NB4 (cell line): Measurements from ENCODE around the gene HK3.

Experiments used
- DNase-seq: peaks from one replicate; pipeline ENCODE4 v3.0.0; 2010; ENCODE audit warnings: low read depth
- H3K4me3 ChIP-seq: one replicate; pipeline ENCODE4 v1.5.1; 2011; ENCODE audit warnings: mild to moderate bottlenecking, low read depth, low read length, moderate library complexity
- MYC ChIP-seq: IDR thresholded peaks from 2 replicates; pipeline ENCODE4 v1.6.1; 2011; ENCODE audit warnings: low read depth, low read length
- POLR2A ChIP-seq: IDR thresholded peaks from 2 replicates; pipeline ENCODE4 v1.6.1; 2011; ENCODE audit warnings: mild to moderate bottlenecking; ENCODE audit not compliant: insufficient read length; ENCODE audit errors: extremely low read depth
- TF ChIP-seq, protein P1 (sequence below): IDR thresholded peaks from one replicate; pipeline ENCODE4 v1.5.1; 2012; ENCODE audit warnings: low read depth, low read length
- TF ChIP-seq, protein P2 (sequence below): IDR thresholded peaks from 2 replicates; pipeline ENCODE4 v1.6.1; 2011; ENCODE audit warnings: low read depth, low read length

The HK3 gene

DNA sequence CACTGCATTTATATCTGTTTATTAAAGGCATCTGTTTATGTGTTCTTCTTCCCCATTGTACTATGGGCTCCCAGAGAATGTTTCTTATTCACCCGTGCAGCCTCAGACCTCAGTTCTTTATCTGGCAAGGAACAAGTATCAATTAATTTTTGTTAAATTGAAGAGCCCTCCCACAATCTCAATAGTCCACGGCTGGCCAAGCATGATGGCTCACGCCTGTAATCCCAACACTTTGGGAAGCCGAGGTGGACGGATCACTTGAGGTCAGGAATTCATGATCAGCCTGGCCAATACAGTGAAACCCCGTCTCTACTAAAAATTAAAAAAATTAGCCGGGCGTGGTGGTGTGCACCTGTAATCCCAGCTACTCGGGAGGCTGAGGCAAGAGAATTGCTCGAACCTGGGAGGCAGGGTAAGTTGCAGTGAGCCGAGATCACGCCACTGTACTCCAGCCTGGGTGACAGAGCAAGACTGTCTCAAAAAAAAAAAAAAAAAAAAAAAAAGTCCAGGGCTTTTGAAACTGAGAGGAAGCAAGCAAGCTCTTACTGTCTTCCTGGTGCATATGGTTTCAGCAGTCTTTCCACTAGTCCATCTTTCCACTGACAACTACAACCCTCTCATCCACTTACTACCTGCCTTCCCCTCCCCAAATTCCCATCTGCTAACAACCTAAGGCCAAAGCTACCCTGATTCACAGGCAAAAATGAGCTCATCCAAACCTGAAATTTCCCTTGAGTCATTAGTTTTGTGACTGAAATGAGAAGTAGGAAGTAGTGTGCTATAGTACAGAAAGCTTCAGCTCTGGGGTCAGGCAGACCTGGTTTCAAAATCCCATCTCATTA is 2.3 kb upstream of the HK3 start:
- DNase-seq: no peak
- TF ChIP-seq MYC (no peak), POLR2A (no peak)
- TF ChIP-seq, protein P1, sequence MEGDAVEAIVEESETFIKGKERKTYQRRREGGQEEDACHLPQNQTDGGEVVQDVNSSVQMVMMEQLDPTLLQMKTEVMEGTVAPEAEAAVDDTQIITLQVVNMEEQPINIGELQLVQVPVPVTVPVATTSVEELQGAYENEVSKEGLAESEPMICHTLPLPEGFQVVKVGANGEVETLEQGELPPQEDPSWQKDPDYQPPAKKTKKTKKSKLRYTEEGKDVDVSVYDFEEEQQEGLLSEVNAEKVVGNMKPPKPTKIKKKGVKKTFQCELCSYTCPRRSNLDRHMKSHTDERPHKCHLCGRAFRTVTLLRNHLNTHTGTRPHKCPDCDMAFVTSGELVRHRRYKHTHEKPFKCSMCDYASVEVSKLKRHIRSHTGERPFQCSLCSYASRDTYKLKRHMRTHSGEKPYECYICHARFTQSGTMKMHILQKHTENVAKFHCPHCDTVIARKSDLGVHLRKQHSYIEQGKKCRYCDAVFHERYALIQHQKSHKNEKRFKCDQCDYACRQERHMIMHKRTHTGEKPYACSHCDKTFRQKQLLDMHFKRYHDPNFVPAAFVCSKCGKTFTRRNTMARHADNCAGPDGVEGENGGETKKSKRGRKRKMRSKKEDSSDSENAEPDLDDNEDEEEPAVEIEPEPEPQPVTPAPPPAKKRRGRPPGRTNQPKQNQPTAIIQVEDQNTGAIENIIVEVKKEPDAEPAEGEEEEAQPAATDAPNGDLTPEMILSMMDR: no peak
- TF ChIP-seq, protein P2, sequence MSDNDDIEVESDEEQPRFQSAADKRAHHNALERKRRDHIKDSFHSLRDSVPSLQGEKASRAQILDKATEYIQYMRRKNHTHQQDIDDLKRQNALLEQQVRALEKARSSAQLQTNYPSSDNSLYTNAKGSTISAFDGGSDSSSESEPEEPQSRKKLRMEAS: no peak
- H3K4me3 ChIP-seq: no peak overlapping the region

DNA sequence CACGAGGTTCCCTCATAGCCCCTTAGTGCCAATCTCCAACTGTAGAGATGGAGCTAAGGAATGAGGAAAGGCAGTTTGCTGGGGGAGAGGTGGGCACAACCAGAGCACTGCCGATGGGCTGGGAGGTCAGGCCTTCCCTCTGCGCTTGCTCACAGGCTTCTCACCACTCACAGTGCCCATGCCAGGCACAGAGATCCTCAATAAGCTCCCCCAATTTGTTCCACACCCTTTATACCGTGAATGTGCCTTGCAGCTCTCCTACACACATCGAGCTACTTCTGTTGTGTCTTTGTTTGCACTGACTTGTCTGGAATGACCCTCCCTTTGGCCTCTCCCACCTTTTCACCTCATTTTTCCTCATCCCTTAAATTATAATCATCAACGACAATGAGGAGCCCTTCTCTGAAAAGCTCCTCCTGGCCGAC is 1.6 kb upstream of the HK3 start:
- TF ChIP-seq POLR2A (no peak), MYC (no peak)
- TF ChIP-seq, protein P1: no peak
- TF ChIP-seq, protein P2: no peak
- H3K4me3 ChIP-seq: no peak overlapping the region
- DNase-seq: no peak

DNA sequence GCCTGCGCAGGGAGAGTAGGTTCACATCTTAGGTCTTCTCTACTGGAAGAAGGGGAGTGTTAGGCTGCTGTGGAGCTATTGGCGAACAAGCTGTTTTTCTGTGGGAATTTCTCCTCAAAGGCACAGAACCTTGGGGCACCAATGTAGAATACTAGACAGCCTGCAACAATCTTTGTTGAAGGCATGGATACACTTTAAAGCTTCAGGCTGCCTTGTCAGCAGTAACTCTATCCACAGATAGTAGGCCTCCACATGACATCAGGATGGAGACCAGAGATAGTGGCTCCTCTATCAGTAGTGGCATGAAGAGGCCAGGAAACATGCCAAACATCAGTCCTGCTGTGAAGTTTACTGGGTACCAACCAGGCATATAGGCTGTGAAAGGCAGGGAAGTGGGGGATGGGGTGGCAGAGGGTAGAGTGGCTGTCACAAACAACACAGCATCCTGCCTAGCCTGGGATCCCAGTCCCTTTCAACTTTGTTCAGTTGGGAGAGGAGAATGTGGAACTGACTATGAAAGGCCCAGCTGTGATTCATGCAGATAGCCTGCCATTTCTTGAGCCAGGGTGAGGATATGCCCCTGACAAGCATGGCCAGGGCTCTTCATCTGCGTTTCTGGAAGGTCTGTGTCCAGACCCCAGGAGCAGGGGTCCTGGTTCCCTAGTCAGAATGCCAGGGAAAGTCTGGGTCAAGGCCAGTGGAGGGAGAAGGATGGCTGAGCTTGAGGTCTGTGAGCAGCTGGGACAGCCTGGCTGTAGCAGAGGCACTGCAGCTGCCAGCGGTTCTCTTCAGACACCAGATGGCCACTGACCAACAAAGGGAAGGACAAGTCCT is 1.0 kb upstream of the HK3 start:
- DNase-seq: no peak
- TF ChIP-seq, protein P2: no peak
- TF ChIP-seq, protein P1: no peak
- no peak for TF ChIP-seq MYC
- TF ChIP-seq POLR2A: no peak

DNA sequence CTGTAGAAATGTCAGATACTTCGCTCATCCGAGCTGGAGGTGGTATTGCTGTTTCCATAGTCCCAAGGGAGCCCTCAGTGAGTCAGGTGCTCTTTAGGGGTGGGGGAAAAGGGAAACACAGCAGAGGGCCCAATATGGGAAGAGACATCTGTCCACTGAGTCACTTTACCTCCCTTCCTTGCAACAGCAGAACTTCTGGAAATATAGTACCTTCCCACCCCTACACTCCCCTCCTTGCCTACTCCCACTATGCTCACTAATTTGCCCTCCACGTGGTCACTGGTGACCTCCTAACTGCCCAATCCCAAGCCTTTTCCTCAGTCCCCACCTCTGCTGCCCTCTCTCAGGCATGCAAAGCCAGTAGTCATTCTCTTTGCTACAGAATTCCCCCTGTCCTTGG is 1.9 kb downstream of the HK3 start:
- no peak for DNase-seq
- TF ChIP-seq, protein P2: no peak
- no peak for TF ChIP-seq MYC
- TF ChIP-seq, protein P1: no peak
- no peak for TF ChIP-seq POLR2A
- H3K4me3 ChIP-seq: no peak overlapping the region

More for the DNA sequence above, 1.0 kb upstream of the HK3 start:
- no peak overlapping the region for H3K4me3 ChIP-seq

DNA sequence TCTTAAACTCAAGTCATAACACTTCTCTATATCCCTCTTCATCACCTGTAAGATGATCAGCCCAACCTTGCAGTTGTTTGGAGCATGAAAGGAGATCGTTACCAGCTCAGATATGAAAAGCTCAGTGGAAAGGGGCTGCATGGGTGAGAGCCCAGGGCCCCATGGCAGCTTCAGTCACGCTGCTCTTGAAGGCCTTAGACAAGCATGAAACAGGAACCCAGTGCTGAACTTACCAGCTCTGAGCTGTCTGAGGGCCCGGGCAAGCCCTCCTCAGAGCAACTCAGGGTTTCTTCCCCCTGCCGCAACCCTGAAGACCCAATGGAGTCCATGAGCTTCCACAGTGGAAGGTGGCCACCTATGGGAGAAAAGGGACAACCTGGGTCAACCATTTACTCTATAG is 3.3 kb downstream of the HK3 start:
- TF ChIP-seq MYC: no peak
- no peak for DNase-seq
- H3K4me3 ChIP-seq: no peak overlapping the region

DNA sequence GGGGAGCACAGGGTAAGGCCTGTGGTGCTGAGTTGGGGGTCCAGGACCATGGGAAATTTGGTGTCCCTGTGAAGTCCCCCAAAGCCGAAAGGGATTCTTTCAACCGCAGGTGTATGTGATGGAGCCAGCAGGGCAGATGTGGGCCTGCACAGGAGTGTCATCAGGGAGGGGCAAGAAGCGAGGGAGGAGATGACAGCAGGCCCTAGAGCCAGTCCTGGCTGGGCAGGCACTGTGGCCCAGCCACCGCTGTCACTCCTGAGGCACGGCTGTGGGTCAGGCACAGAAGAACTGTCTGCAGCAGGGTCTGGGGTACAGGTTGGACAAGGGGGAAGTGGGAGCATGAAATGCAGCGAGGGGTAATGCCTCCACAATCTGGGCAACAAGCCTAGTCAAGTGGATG is 4.8 kb downstream of the HK3 start:
- DNase-seq: no peak
- TF ChIP-seq POLR2A (no peak), MYC (no peak)
- TF ChIP-seq, protein P1: no peak
- TF ChIP-seq, protein P2: no peak
- no peak overlapping the region for H3K4me3 ChIP-seq
